Stomach (tissue), 4 donors: Measurements from ENCODE around the gene SAMM50.

Source experiments
- CTCF ChIP-seq, 7 experiments: fragments of 450-650 bp in 4 of 7; fragments of 200-600 bp in 3 of 7; sonication (generic) in 3 of 7; IDR thresholded peaks; one replicate each; pipeline ENCODE4 v1.5.1; 2016 to 2019; ENCODE audit warnings: antibody characterized with exemption in 7 of 7, control low read depth in 2 of 7, mild to moderate bottlenecking in 1 of 7
- POLR2AphosphoS5 ChIP-seq, 3 donors: sonication (generic); formaldehyde crosslinking; IDR thresholded peaks; one replicate each; pipeline ENCODE4 v1.6.1; 2016; ENCODE audit warnings: antibody characterized with exemption in 3 of 3

GRCh38 chr22:44031158-44031952 is 76.1 kb downstream of the SAMM50 start:
- no peak for TF ChIP-seq CTCF (IDR thresholded peaks at IDR 0.05)
- TF ChIP-seq POLR2AphosphoS5 (IDR thresholded peaks at IDR 0.05), result no peak
